Colon (tissue), 2 donors: ENCODE measurements around the gene FCRLA.
"Not testable (repeated sequence)": the region's sequence is repeated elsewhere in the genome, so short reads cannot be mapped to it uniquely, and the experiment has no call there.

Source experiments
- FAIRE-seq: peaks from 2 replicates; lab custom pipeline; 2012; peaks lifted over from hg19 to GRCh38; lab: Jason Lieb, UNC
- donor health status: control.
- donor health status: control.

The FCRLA gene

DNA sequence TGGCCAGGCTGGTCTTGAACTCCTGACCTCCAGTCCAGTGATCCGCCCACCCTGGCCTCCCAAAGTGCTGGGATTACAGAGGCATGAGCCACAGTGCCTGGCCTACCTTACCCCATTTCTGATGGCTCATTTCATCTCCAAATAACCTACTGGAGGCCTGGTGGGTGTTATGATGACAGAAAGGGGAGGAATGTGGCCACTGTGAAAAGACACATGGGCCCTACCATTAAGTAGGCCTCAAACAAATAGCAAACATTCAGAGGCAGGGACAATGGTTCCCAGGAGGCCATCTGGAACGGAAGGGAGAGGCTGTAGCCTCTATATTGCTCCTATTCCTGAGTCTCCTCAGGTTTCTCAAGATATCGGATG is 932 bp upstream of the FCRLA start:
- FAIRE-seq: no peak

DNA sequence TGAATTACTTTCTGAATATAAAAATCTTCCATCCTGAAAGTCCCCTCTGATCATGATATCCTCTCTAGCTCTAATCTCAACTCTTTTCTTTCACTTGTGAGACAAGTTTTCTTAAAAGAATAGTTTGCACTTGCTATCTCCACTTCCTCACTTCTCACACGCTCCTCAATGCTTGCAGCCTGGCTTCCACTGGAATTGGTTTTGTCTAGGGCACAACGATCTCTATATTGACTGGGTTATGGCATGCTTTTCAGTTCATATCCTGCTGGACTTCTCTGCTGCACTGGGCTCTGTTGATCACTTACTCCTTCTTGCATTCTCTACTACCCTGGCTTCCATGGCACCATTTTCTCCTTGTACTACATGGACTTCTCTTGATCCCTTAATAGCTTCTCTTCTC is 474 bp downstream of the FCRLA start:
- FAIRE-seq: no peak

GRCh38 chr1:161709373-161709772 is 2.3 kb downstream of the FCRLA start:
- no peak for FAIRE-seq

- FAIRE-seq: no peak
Observed at GRCh38 chr1:161710560-161710959, 3.5 kb downstream of the FCRLA start.

GRCh38 chr1:161718559-161719324 is 11.7 kb downstream of the FCRLA start:
- no peak for FAIRE-seq

DNA sequence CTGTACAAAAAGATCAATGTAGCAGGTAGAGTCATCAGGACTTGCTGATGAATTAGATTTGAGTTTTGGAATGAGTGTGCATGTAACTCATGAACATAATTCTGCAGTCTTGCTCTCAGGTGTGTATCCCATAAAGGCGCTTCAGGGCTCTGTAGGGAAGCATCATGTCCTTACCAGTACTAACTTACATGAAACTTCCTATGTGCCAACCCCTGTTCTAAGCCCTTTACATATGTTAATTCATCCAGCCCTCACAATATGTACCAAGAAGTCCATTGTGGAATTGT is 12.2 kb downstream of the FCRLA start:
- FAIRE-seq: no peak

GRCh38 chr1:161720422-161720821 is 13.4 kb downstream of the FCRLA start:
- no peak for FAIRE-seq

DNA sequence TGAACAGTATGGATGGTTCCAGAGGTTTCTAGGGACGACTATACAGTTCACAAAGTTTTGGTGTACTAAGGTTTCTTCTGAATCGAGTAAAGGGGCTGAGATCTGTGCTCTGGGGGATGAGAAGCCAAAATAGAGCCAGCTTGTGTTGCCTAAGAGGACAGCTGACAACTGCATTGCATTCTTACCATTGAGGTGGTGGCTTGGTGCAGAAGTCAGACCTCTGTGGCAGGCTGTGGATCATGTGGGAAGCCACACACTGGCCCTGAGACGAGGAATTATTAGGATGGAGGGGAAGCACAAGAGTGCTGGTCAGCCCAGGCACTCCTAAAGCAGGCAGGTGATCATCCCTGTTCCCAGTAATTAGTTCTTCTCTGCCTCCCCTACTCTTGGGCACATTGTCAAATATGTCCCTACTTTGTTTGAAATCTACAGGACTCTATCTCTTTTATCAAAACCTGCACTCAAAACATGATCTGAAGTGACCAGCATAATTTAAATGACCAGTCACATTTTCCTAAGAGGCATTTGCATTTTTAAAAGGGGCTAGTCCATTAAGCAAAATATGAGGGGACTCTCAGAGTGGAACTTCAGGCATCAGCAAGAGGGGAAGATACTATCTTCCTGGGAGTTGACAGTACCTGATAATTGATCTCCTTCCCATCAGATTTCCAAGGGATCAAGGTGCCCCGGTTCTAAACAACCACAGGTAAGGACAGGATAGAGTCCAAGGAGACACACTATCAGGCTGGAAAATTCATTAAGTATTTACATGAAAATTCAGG is 14.1 kb downstream of the FCRLA start, which contains the start of gene FCRLB:
FCRLB (plus strand) TSS at position 589 of the 782 bp plus-strand sequence. CDS start 1,129 bp downstream, outside the sequence.
- FAIRE-seq: no peak

- no peak for FAIRE-seq
Observed at GRCh38 chr1:161721738-161722343, 14.8 kb downstream of the FCRLA start.

DNA sequence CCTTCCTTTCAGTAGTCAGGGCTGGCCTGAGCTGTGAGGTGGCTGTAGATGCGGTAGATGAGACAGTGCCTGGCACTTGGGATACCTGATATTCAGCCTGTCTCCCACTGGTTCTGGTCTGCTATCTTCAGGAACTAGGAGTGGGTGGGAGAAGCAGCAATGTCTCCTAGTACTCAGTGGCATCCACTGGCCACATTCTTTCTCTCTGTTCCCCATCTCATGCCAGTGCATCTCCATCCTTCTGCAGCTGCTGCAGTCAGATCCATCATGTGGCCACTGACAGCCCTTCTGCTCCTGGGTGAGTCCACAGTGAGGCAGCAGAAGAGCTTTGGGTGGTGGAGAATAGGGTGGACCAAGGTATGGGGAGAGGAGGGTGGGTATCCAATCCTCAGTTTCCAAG is 15.4 kb downstream of the FCRLA start:
- FAIRE-seq: no peak

- FAIRE-seq: no peak
Observed at GRCh38 chr1:161723459-161724141, 16.6 kb downstream of the FCRLA start.

- not testable (repeated sequence) for FAIRE-seq
Observed at GRCh38 chr1:161725258-161725907, 18.4 kb downstream of the FCRLA start.

- no peak for FAIRE-seq
Observed at GRCh38 chr1:161725908-161726472, 19.0 kb downstream of the FCRLA start.

GRCh38 chr1:161726473-161727255 is 19.6 kb downstream of the FCRLA start:
- no peak for FAIRE-seq

- no peak for FAIRE-seq
Observed at GRCh38 chr1:161727256-161727924, 20.4 kb downstream of the FCRLA start.

GRCh38 chr1:161728376-161729226 is 21.6 kb downstream of the FCRLA start:
- no peak for FAIRE-seq

- FAIRE-seq: no peak
Observed at GRCh38 chr1:161730050-161730564, 23.1 kb downstream of the FCRLA start.

DNA sequence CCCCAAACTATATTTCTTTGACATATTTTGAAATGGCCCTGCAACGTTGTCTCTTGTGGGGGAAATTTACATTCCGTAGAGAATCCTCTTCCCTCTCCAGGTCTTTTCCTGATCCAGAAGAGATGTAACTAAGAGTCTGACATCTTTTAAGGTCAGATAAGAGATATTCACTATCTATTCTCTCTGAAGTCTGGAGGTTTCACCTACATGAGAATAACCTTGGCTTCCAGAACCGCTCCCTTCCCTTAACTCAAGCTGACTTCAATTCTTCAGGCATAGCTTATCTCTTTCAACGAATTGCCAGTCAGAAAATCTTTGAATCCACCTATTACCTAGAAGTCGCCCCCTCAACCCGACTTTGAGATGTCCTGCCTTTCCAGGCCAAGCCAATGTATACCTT is 24.2 kb downstream of the FCRLA start:
- no peak for FAIRE-seq
